Measurements from ENCODE around the gene ERAL1.
"Not testable (repeated sequence)": the region's sequence is repeated elsewhere in the genome, so short reads cannot be mapped to it uniquely, and the experiment has no call there.

Gene ERAL1

DNA sequence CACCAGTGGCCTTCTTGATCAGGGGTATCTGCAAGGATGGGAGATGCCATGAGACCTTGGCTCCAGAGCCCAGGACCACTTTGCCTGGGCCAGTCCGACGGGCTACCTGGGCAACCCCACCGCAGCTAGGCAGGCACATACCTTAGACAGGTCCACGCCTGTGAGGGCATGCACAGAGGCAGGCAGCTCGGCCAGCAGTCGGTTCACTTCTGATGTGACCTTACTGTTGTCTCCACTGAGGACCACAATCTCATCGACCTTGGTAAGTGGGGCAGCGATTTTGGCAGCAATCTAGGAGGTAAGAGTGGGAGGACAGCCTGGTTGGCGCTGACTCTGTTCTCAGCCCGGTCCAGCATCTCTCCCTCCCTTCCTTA, 25.7 kb downstream of the ERAL1 start:
- DNase-seq: no peak

DNA sequence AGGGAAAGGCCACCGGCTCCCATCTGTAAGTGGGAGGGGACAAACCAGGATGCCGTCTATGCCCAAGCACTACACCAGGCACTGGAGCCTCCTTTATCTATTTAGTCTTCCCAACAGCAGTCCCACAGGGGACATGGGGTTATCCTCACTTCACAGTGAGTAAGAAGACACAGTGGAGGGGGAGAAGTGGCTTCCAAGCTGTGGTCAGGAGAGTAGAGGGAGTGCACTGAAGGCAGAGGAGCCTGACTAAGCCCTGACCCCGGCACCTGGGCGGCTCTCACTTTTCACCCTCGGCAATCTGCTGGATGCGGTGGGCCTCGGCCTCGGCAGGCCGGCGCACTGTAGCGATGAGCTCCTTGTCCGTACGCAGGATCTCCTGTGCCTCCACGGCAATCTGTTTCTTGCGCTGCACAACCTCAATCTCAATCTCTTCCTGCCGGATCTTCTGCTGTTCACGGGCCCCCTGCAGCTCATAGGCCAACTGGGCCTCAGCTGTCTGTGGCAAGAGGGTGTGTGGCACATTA, 26.8 kb downstream of the ERAL1 start:
- DNase-seq: no peak

DNA sequence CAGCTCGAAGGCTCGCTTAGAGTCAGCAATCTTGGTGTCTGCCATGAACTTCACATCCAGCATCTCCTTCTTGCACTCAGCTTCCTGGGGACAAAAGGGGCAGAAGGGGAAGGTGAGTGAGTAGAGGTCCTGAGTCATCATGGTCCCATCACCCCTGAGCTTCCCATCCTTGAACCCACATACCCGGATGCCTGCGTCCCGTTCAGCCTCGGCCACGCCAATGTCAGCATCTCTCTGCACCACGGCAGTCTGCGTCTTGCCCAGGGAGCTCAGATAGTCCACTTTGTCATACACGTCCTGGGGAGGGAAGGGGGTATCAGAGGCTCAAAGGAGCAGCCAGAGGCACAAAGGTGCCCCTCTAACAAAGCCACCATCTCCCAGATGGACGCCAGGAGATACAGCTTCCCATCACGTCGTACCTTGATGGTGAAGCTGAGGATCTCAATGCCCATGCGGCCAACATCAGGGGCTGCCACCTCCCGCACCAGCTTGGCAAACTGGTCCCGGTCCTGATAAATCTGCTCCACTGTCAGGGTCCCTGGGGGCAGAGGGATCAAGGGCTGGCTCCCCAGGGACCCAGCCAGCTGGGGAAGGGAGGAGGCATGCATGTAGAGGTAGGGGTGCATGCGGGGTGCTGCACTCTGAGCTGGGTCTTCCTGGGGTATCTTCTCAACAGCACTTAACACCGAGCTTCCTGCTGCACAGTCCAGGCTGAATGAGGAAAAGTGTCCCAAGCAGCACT, 27.5 kb downstream of the ERAL1 start:
- no peak for DNase-seq

DNA sequence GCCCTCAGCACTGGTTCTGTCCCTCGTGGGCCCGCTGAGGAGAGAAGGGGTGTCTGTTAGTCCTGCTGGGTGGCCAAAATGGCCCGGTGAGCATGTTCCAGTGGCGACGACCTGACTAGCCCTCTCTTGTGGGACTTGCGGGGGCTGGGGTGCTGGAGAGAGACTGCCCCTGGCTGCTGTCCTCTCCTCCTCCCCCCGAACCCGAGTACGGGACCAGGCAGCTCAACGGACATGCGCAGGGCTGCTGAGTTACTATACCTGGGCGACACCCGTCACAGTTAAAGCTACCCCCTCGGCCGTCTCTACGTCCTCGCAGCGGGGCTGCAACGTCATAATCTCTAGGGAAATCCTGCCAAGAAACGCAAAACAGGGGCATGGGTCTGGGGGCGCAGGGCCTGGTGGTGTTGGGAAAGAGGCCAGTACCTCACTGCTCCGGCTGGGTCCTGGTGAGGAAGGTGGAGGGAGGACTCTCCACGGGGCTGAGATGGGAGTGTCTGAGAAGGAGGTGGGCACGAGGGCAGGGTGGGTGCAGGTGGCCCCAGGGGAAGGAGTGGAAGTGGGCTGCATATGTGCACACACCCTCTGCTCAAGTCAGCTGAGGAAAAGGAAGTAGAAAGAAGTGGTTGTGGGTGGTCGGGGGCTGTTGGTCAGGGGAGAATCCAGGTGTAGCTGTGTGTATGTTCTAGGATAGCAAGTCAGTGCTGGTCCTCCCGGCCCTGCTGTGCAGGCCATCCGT, 29.3 kb downstream of the ERAL1 start:
- DNase-seq: no peak

DNA sequence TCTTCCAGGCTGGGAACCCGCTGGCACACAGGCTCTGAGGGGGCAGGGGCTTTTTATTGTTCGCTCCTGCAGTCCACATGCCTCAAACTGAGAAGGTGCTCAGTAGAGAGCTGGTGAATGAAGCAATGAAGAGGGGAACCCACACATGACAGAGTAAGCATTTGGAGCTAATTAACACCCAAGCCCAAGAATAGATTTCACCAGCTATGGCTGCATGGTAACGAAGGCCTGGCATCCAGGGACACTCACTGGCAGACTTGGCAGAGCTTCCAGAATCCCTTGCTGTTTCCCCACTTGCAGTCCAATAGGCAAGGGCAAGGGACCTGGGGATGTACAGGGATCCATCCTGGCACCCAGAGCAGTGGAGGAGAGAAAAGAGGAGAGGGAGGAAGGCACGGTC, 30.5 kb downstream of the ERAL1 start:
- DNase-seq: no peak

DNA sequence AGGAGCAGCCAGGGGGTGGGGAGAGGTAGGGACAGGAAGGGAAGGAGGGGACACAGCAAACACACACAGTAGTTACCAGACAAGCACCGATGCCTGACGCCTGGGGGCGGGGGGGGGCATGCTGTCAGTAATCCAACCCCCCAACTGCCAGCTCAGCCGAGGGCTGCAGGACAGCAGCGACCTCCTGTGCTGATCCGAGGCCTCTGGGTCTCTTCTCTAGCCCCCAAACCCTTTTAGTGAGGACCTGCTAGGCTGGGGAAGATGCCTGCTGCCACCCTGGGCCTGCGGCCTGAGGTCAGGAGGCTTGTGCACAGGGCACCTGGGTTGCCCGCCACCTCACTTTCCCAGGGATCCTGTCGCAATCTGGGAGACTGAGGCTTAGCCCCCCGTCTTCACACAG, 31.1 kb downstream of the ERAL1 start:
- no peak for DNase-seq

DNA sequence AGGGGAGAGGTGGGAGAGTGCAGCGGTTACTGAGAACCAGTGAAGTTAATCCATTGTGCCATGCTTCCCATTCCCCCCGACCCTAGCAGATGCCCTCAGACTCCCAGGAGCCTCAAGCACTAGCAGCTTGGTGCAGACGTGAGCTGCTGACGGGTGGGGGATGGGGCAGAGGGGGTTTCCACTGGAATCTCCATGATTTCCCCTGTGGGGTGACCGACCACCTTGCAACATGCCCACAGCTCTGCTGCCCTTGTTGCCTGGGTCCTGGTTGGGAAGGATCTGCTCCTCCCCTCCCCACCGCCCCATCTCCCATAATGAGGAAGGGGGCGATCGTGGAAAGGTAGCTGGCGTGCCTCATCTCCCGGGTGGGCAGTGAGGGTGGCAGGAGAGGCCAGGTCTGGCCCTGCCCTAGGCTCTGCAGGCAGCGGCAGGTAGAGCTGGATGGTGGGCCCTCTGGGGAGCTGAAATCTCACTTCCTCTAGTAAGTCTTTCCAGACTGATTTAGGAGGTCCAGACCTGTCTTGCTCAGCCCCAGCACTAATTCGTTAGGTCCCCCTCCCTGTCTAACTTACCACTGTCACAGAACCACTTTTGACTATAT, 33.2 kb downstream of the ERAL1 start:
- DNase-seq: no peak

DNA sequence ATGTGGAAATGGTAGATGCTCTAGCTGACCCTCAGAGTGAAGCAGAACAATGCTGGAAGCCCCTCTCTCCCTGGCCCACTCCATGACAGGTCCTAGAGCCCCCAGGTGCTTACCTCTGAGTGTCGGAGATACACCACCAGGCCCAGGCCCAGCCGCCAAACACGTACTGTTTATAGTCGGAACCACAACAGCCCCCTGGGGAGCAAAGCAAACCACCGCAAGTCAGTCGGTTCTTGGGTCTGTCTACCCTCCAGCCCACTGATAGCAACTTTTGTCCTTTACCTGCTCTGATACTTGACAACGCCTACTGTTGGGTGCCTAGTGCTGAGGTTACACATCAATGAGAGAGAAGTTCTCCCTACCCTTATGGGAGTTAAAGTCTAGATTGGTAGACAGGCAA, 34.0 kb downstream of the ERAL1 start:
- DNase-seq: no peak

DNA sequence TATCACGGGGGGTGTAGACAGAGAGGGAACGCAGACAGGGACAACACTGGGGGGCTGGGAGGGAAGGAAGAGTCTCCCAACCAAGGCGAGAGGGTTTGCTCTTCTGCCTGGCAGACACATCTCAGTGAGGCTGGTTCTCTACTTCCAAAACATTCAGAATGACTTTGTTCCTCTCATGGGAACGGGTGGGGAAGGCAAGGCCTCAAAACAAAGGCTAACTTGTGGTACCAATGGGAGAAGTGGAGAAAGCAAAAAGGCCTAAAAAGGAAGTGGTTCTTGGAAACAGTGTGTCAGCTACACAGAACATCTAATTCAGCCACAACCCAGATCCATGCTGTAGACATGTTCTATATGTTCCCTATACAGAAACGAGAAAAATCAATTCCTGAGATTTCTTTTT, 35.2 kb downstream of the ERAL1 start:
- DNase-seq: no peak

DNA sequence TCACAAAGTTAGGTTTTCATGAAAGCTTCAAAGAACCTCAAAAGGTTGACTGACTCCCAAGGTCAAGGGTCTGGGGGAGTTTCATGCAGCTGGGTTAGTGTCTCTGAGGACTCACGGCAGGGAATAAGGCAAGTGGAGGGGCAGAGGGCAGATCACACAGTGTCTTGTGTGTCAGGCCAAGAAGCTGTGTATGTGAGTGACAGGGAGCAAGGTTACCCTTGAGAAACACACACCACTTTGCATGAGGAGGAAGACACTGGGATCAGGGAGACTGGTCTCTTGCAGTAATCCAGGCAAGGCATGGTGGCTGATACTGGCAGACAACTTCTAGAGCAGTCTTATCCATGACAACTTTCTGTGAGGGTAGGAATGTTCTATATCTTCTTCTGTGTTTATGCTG, 36.4 kb downstream of the ERAL1 start:
- DNase-seq: no peak

DNA sequence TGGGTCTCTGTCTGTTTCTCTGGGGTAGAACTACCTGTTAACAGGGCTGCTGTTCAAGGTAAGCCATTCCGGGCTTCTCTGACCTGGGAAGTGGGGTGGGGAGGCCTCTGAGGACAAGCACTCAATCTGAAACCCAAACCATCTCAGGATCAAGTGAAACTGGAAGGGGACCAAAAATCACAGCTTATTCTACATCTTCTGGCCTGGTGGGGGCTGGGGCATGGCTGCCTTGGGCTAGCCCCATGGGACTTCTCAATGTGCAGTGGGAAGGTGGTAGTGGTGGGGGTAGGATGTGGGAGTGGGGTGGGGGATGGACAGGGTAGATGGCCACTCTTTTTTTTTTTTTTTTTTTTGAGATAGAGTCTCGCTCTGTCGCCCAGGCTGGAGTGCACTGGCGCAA, 37.2 kb downstream of the ERAL1 start:
- no peak for DNase-seq

DNA sequence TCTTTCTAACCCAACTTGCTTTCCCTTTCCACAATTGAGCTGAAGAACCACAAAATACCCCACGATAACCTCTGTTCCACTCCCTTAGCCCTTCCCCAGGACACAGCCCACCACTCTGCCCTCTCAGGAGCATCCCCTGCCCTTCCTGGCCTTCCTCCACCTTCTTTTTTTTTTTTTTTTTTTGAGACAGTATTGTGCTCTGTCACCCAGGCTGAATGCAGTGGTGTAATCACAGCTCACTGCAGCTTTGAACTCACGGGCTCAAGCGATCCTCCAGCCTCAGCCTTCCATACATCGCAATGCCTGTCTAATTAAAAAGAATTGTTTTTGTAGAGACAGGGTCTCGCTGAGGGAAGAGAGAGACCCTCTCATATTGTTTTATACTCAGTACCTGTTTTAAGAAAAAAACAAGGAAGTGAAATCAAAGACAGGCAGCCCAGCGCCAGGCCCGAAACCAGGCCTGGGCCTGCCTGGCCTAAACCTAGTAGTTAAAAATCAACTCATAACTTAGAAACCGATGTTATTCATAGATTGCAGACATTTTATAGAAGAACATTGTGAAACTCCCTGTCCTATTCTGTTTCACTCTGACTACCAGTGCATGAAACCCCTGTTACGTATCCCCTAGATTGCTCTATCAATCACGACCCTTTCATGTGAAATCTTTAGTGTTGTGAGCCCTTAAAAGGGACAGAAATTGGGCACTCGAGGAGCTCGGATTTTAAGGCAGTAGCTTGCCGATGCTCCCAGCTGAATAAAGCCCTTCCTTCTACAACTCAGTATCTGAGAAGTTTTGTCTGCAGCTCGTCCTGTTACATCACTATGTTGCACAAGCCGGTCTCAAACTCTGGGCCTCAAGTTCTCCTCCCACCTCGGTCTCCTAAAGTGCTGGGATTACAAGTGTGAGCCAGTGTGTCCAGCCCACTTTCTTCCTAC, 38.7 kb downstream of the ERAL1 start:
- not testable (repeated sequence) for DNase-seq

DNA sequence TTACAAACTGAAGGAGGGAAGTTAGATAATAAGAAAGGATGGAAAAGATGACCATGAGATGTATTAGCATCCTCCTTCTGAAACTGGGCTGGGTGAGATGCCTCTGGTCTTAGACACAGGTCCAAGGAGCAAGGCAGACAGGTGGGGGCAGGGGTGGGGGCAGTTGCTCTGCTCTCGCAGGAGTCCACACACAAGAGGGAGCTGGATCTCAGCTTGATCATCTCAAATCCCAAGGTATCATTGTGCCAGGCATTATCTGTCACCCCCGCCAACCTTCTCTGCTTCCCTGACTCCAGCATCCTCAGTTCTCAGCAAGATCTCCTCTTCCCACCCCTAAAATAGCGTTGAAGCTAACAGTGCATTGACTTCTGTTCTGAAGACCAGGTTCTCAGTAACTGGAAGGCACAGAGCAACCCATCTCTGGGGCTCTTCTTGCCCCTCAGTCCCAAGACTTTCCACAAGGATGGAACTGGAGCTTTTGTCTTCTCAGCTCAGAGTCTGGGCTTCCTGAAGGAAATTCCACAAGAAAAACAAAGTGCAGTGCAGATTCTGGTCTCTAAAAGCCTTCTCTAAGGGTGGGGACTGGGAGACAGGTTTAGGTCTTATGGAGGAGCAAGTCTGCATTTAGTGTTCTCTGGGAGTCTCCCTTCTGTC, 41.1 kb downstream of the ERAL1 start:
- DNase-seq: no peak

DNA sequence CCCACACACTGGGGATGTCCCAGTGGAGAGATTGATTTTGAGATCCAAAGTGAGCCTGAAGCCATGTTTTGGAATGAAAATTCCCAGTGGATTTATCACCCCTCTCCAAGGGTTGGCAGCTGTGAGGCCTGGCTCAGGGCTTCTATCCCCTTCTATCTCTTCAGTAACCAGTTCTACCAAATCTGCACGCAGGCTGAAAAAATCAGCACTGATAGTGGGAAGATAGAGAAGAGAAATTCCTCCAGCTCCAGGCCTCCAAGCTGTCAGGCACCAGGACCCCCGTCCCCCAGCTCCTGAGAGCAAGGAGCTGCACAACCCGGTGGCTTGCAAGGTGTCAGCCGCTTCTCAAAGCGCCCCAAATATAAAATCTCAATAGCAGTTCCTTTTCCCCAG, 41.7 kb downstream of the ERAL1 start:
- DNase-seq: no peak

DNA sequence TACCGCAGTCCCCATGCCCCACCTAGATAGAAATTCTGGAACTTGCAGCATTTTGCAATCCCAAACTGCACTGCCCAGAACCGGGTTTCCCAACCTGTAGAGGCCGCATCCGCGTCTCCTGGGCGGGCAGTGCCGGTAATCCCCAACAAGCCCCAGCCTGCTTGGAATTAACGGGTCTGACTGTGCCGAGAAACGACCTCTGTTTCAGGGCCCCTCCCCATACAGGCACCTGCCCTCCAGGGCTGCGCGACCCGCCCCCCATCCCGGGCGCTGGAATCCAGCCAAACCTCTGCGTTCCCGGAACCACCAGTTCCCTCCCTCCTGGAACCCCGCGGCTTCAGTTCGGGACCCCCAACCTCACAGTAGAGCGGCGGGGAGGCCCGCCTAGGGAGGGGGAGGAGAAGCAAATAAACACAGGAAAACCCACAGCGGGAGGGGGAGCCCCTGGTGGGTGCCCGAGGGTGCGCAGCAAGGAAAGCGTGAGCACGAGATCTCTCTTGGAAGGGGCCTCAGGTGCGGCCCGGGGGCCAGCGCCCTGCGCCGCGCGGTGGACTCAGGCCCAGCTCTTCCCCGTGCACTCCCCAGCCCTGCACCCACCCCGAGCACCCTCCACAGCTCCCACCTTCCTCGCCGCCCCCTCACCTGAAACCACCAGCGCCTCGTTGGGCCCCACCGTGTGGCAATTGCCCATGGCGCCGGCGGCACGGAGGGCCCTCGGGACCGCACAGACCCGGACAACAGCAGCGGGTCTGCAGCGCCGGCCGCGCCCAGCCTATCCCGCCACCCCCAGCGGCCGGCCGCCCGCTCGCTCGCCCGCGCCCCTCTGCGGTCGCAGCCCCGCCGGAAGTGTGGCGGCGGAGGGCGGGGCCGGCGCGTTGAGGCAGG, 42.3 kb downstream of the ERAL1 start, which contains the start of gene FLOT2:
Gene FLOT2 (minus strand): TSS at position 850 of the 885 bp plus-strand sequence. CDS start 159 bp downstream, at position 691.
- peak; percentile 68 for DNase-seq

DNA sequence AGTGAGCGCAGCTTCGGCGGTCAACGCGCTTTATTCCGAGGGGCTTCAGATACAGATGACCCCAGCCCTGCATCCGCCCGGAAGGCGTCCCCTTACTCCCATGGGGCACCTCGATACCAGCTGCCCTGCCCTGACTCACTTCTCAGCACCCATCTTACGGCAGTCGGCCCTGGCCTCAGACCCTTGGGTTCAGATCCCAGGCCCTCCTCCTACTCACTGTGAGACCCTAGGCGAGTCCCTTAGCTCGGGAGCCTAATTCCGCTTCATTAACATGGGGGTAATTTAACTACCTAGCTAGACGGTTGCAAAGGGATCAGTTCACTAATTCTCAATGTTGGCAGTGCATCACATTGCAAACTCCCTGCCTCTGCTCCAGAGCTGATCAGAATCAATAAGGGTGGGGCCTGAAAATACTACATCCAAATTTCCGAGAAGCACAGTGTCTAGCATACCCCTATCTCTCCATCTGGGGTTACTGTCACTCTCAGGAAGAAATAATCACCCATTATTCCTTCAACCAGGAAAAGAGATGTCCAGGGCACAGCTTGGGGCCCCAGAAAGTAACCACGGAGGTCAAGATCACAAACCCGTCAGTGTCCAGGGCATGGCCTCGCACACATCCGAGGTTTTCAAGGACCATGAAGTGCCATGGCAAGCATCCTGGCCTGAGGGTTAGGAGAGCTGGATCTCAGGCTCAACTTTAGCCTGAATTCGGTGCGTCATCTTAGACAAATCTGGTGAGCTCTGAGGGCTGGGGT, 43.1 kb downstream of the ERAL1 start:
- no peak for DNase-seq

DNA sequence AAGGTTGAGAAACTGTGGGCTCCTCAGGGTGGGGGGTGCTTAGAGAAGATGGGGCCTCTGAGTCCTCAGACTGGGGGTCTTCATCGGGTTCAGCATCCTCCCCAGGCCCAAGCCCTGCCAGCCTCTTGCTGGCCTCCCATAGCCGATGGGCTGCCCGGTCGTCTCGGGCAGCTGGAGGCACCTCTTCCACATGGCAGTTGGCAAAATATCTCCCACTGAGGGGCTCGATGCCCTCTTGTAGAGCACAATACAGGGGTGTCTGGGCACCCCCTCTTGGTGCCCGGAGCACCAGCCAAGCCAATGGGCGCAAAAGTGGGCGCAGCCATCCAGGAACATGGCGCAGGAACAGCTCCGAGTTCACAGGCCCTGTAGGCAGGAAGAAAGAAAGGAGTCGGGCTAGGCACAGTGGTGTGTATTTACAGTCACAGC, 43.7 kb downstream of the ERAL1 start:
- DNase-seq: no peak

DNA sequence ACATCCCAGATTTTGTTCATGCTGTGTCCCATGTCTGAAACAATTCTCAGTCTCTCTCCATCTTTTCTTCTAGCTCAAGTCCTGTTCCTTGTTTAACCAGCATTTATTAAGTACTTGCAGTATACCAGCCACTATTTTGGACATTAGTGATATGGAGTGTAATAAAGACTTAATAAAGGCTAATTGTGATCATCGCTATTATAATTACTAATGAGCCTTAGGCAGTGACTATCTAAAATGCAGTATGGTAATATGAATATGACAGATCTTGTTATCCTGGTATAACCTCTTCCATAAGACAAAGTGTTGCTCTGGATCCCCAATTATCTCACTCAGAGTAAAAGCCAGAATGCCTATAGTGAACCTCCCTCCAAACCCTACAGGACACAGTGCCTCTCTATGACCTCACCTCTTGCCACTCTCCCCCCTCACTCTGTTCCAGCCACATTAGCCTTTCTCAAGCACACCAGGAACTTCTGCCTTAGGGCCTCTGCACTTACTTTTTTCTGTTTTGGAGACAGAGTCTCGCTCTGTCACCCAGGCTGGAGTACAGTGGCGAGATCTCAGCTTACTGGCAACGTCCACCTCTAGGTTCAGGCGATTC, 44.5 kb downstream of the ERAL1 start:
- no peak for DNase-seq

DNA sequence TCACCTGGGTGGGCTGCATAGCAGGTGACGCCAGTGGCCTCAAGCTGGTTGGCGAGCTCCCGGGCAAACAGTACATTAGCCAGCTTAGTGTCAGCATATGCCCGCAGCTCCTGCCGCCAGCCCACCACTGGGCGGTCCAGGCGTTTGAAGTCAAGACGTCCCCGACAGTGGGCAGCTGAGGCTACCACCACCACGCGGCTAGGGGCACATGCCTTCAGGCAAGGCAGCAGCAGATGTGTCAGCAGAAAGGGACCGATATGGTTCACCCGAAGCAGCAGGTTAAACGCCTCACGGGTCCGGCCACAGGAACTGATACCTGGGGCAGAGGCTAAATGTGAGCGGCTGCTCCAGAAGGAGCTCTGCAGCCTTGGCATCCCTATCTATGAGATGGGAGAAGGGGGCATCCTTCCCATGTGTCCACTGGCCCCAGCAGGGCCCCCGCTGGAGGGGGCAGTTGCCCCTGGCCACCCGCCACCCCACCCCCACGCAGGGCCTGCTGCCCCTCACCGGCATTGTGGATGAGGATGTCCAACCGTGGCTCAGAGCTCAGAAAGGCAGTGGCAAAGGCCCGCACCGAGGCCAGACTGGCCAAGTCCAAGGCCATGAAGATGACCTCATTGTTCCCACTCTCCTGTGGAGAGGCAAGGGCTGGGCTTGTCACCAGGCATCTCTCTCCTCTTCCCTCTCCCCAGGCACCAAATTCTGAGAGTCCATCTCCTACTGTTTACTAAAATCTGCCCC, 46.3 kb downstream of the ERAL1 start:
- DNase-seq: no peak
